HEK293 (cell line): Measurements from ENCODE around the gene SLC35C1.

Experiments
- CTCF ChIA-PET: fragments of 350-600 bp; formaldehyde crosslinking; extraction: SDS; loops from one replicate; lab custom pipeline; 2021; ENCODE audit warnings: antibody characterized with exemption; lab: Yijun Ruan, JAX
- POLR2A ChIA-PET: fragments of 300-600 bp; formaldehyde crosslinking; extraction: SDS; loops from one replicate; lab custom pipeline; 2020; ENCODE audit warnings: antibody characterized with exemption, inconsistent platforms; lab: Yijun Ruan, JAX
- H3K27ac ChIP-seq: fragments of 200-500 bp; sonication (Bioruptor generic); 2 replicates; pipeline ENCODE4 v1.5.1; 2014; ENCODE audit warnings: low read depth, low read length, control low read depth, inconsistent platforms; ENCODE audit errors: extremely low read depth
- H3K36me3 ChIP-seq, 2 experiments: fragments of 200-500 bp in 1 of 2; sonication (Bioruptor generic) in 1 of 2; 1 replicate in 1 of 2; 2 replicates in 1 of 2; pipeline ENCODE4 v1.5.1; 2014 to 2017; ENCODE audit warnings: inconsistent platforms in 2 of 2, low read length in 2 of 2; ENCODE audit not compliant: control insufficient read depth in 2 of 2, insufficient read depth in 1 of 2
- H3K4me1 ChIP-seq: fragments of 200-500 bp; sonication (Bioruptor generic); 2 replicates; pipeline ENCODE4 v1.5.1; 2014; ENCODE audit warnings: mild to moderate bottlenecking, low read length, inconsistent platforms; ENCODE audit not compliant: control insufficient read depth, insufficient read depth
- H3K4me3 ChIP-seq: 2 replicates; pipeline ENCODE4 v1.5.1; 2011; ENCODE audit warnings: low read depth, mild to moderate bottlenecking, control low read depth, low read length, moderate library complexity
- H3K9me3 ChIP-seq: fragments of 200-500 bp; sonication (Bioruptor generic); 2 replicates; pipeline ENCODE4 v1.5.1; 2014; ENCODE audit warnings: low read depth, low read length, inconsistent platforms; ENCODE audit not compliant: control insufficient read depth, insufficient read depth
- EGR2 ChIP-seq: fragments of 450-650 bp; formaldehyde crosslinking; IDR thresholded peaks from 2 replicates; pipeline ENCODE4 v1.5.1; 2016; ENCODE audit warnings: low read depth, missing biosample characterization, missing genetic modification characterization
- SP2 ChIP-seq: fragments of 450-650 bp; formaldehyde crosslinking; IDR thresholded peaks from 2 replicates; pipeline ENCODE4 v1.5.1; 2016; ENCODE audit warnings: missing biosample characterization, missing genetic modification characterization
- ZBTB11 ChIP-seq: fragments of 450-650 bp; formaldehyde crosslinking; conservative IDR thresholded peaks from 2 replicates; pipeline ENCODE4 v1.5.1; 2016; ENCODE audit warnings: low read depth, missing biosample characterization, missing genetic modification characterization
- ZBTB44 ChIP-seq: fragments of 450-650 bp; IDR thresholded peaks from 2 replicates; pipeline ENCODE4 v1.5.1; 2018; ENCODE audit warnings: missing biosample characterization, mild to moderate bottlenecking, missing genetic modification characterization
- ZBTB48 ChIP-seq: fragments of 450-650 bp; formaldehyde crosslinking; IDR thresholded peaks from 2 replicates; pipeline ENCODE4 v1.5.1; 2016; ENCODE audit warnings: missing biosample characterization, missing genetic modification characterization
- ZFP41 ChIP-seq: fragments of 450-650 bp; formaldehyde crosslinking; IDR thresholded peaks from 2 replicates; pipeline ENCODE4 v1.5.1; 2016; ENCODE audit warnings: missing biosample characterization, missing genetic modification characterization, borderline replicate concordance
- ZNF112 ChIP-seq: fragments of 450-650 bp; formaldehyde crosslinking; IDR thresholded peaks from 2 replicates; pipeline ENCODE4 v1.5.0; 2017; ENCODE audit warnings: missing biosample characterization, missing genetic modification characterization
- ZNF114 ChIP-seq: fragments of 450-650 bp; formaldehyde crosslinking; IDR thresholded peaks from 2 replicates; pipeline ENCODE4 v1.5.0; 2017; ENCODE audit warnings: missing biosample characterization, missing genetic modification characterization
- ZNF121 ChIP-seq: fragments of 450-650 bp; formaldehyde crosslinking; IDR thresholded peaks from 2 replicates; pipeline ENCODE4 v1.5.1; 2016; ENCODE audit warnings: missing biosample characterization, missing genetic modification characterization
- ZNF133 ChIP-seq: fragments of 450-650 bp; formaldehyde crosslinking; IDR thresholded peaks from 2 replicates; pipeline ENCODE4 v1.5.1; 2016; ENCODE audit warnings: missing biosample characterization, missing genetic modification characterization
- ZNF148 ChIP-seq: fragments of 450-650 bp; formaldehyde crosslinking; IDR thresholded peaks from 2 replicates; pipeline ENCODE4 v1.5.0; 2017; ENCODE audit warnings: missing biosample characterization, missing genetic modification characterization, borderline replicate concordance
- ZNF239 ChIP-seq: fragments of 450-650 bp; formaldehyde crosslinking; IDR thresholded peaks from 2 replicates; pipeline ENCODE4 v1.5.1; 2016; ENCODE audit warnings: missing biosample characterization, missing genetic modification characterization
- ZNF280C ChIP-seq: fragments of 450-650 bp; formaldehyde crosslinking; IDR thresholded peaks from 2 replicates; pipeline ENCODE4 v1.5.1; 2016; ENCODE audit warnings: missing biosample characterization, missing genetic modification characterization
- ZNF324 ChIP-seq: fragments of 450-650 bp; formaldehyde crosslinking; IDR thresholded peaks from 2 replicates; pipeline ENCODE4 v1.5.1; 2016; ENCODE audit warnings: missing biosample characterization, missing genetic modification characterization
- ZNF341 ChIP-seq: fragments of 450-650 bp; formaldehyde crosslinking; IDR thresholded peaks from 2 replicates; pipeline ENCODE4; 2016; ENCODE audit warnings: low read depth, missing biosample characterization, missing genetic modification characterization
- ZNF530 ChIP-seq: fragments of 450-650 bp; formaldehyde crosslinking; IDR thresholded peaks from 2 replicates; pipeline ENCODE4 v1.5.1; 2016; ENCODE audit warnings: low read depth, missing biosample characterization, missing genetic modification characterization
- ZNF837 ChIP-seq: fragments of 450-650 bp; formaldehyde crosslinking; IDR thresholded peaks from 2 replicates; pipeline ENCODE4 v1.5.1; 2016; ENCODE audit warnings: missing biosample characterization, missing genetic modification characterization
- TF ChIP-seq, protein P1 (sequence below): fragments of 450-650 bp; formaldehyde crosslinking; IDR thresholded peaks from 2 replicates; pipeline ENCODE4 v1.5.1; 2016; ENCODE audit warnings: missing biosample characterization, missing genetic modification characterization
- TF ChIP-seq, protein P2 (sequence below): fragments of 450-650 bp; formaldehyde crosslinking; IDR thresholded peaks from 2 replicates; pipeline ENCODE4 v1.5.1; 2016; ENCODE audit warnings: missing biosample characterization, missing genetic modification characterization
- TF ChIP-seq, protein P3 (sequence below): fragments of 450-650 bp; formaldehyde crosslinking; IDR thresholded peaks from 2 replicates; pipeline ENCODE4 v1.5.1; 2016; ENCODE audit warnings: missing biosample characterization, missing genetic modification characterization, low read depth

SLC35C1 gene

GRCh38 chr11:45852018-45852711 lies 47.2 kb downstream of the SLC35C1 start (continued):
- TF ChIP-seq ZBTB11 (no peak), EGR2 (tag by site-specific recombination) (no peak), ZNF530 (tag by site-specific recombination) (no peak), ZNF239 (tag by site-specific recombination) (no peak), ZNF148 (tag by site-specific recombination) (no peak)
- TF ChIP-seq, protein P1, sequence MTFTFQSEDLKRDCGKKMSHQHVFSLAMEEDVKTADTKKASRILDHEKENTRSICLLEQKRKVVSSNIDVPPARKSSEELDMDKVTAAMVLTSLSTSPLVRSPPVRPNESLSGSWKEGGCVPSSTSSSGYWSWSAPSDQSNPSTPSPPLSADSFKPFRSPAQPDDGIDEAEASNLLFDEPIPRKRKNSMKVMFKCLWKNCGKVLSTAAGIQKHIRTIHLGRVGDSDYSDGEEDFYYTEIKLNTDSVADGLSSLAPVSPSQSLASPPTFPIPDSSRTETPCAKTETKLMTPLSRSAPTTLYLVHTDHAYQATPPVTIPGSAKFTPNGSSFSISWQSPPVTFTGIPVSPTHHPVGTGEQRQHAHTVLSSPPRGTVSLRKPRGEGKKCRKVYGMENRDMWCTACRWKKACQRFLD (tag by site-specific recombination): no peak

- H3K9me3 ChIP-seq: no peaks in the 10 kb centered on the region
- ChIA-PET CTCF (interaction anchor here (1.0 to 1.1 kb wide), 2 partner anchors 10 to 20 kb away, joined by 3 to 6 read pairs; no protein-coding TSS in a partner anchor), POLR2A (no interaction called here)
- H3K4me1 ChIP-seq: no peaks in the 10 kb centered on the region
- H3K27ac ChIP-seq: no peak overlapping the region
- no peak overlapping the region for H3K4me3 ChIP-seq
- H3K36me3 ChIP-seq: peaks cover 0 to 11% of the 10 kb centered on the region in 2 experiments; a peak in 1 of 3 replicates
- TF ChIP-seq ZNF121 (no peak), ZBTB48 (tag by site-specific recombination) (no peak), ZNF112 (no peak), SP2 (tag by site-specific recombination) (no peak), ZBTB44 (tag by site-specific recombination) (no peak), ZFP41 (tag by site-specific recombination) (no peak), ZNF280C (no peak), ZNF341 (tag by site-specific recombination) (no peak), ZNF837 (tag by site-specific recombination) (no peak), ZNF114 (tag by site-specific recombination) (no peak), ZNF133 (no peak), ZNF324 (tag by site-specific recombination) (no peak), ZNF239 (tag by site-specific recombination) (no peak)
- TF ChIP-seq, protein P2, sequence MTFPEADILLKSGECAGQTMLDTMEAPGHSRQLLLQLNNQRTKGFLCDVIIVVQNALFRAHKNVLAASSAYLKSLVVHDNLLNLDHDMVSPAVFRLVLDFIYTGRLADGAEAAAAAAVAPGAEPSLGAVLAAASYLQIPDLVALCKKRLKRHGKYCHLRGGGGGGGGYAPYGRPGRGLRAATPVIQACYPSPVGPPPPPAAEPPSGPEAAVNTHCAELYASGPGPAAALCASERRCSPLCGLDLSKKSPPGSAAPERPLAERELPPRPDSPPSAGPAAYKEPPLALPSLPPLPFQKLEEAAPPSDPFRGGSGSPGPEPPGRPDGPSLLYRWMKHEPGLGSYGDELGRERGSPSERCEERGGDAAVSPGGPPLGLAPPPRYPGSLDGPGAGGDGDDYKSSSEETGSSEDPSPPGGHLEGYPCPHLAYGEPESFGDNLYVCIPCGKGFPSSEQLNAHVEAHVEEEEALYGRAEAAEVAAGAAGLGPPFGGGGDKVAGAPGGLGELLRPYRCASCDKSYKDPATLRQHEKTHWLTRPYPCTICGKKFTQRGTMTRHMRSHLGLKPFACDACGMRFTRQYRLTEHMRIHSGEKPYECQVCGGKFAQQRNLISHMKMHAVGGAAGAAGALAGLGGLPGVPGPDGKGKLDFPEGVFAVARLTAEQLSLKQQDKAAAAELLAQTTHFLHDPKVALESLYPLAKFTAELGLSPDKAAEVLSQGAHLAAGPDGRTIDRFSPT (tag by site-specific recombination): no peak
- TF ChIP-seq, protein P3, sequence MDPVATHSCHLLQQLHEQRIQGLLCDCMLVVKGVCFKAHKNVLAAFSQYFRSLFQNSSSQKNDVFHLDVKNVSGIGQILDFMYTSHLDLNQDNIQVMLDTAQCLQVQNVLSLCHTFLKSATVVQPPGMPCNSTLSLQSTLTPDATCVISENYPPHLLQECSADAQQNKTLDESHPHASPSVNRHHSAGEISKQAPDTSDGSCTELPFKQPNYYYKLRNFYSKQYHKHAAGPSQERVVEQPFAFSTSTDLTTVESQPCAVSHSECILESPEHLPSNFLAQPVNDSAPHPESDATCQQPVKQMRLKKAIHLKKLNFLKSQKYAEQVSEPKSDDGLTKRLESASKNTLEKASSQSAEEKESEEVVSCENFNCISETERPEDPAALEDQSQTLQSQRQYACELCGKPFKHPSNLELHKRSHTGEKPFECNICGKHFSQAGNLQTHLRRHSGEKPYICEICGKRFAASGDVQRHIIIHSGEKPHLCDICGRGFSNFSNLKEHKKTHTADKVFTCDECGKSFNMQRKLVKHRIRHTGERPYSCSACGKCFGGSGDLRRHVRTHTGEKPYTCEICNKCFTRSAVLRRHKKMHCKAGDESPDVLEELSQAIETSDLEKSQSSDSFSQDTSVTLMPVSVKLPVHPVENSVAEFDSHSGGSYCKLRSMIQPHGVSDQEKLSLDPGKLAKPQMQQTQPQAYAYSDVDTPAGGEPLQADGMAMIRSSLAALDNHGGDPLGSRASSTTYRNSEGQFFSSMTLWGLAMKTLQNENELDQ (tag by site-specific recombination): no peak
Measured at GRCh38 chr11:45852712-45853101, 47.8 kb downstream of the SLC35C1 start.
